HT1080 (cell line): ENCODE measurements around the gene IL24. TPM values are rescaled to one million over a fixed set of nuclear protein-coding genes. Genes with fewer than 3 reads are reported as not detected.
"Not testable (repeated sequence)": the region's sequence is repeated elsewhere in the genome, so short reads cannot be mapped to it uniquely, and the experiment has no call there.

Source experiments
- DNase-seq: peaks from one replicate; pipeline ENCODE4 v3.0.0-alpha.2; 2015; ENCODE audit warnings: low read depth
- total RNA-seq: library from RNA; depleted of rRNA; stranded (reverse); fragments of >200 nt; shearing (Covaris generic); gene quantifications from 2 replicates; pipeline ENCODE4 v1.2.3, GENCODE V29; 2014

Gene IL24
- total RNA-seq, 1 experiment from 2014 or later: 17.2 TPM

DNA sequence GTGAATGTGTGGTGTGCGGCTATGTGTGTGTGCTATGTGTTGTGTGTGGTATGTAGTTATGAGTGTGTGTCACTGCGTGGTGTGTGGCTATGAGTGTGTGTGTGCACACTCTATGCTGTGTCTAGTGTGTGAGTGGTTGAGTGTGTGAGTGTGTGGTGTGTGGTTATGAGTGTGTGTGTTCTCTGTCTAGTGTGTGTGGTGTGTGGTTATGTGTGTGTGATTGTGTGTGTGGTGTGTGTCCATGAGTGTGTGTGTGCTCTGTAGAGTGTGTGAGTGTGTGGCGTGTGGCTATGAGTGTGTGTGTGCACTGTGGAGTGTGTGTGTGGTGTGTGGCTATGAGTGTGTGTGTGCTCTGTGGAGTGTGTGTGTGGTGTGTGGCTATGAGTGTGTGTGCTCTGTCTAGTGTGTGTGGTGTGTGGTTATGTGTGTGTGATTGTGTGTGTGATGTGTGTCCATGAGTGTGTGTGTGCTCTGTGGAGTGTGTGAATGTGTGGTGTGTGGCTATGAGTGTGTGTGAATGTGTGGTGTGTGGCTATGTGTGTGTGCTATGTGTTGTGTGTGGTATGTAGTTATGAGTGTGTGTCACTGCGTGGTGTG lies 26.8 kb downstream of the IL24 start:
- DNase-seq: not testable (repeated sequence)

DNA sequence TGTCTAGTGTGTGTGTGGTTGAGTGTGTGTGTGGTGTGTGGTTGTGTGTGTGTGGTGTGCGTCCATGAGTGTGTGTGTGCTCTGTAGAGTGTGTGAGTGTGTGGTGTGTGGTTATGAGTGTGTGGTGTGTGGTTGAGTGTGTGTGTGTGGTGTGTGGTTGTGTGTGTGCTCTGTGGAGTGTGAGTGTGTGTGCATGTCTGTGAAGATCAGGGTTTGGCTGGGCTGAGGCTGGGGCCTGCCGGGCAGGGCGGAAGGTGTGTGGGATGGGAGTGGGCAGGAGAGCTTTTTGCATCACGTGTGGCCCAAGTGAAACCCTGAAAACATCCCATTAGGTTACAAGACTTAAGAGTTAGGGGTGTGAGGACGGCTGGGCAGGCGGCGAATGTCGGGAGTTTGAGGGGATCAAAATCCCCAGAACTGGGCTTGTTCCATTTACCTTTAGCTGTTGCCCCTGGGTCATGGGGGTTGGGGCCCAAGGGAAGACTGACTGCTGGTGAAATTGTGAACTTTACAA lies 27.4 kb downstream of the IL24 start:
- no peak for DNase-seq

GRCh38 chr1:206925106-206925736 lies 28.0 kb downstream of the IL24 start:
- DNase-seq: no peak

- no peak for DNase-seq
These were observed 29.0 kb downstream of the IL24 start for GRCh38 chr1:206926286-206926685.

- no peak for DNase-seq
These were observed 32.3 kb downstream of the IL24 start for GRCh38 chr1:206929524-206929923.

DNA sequence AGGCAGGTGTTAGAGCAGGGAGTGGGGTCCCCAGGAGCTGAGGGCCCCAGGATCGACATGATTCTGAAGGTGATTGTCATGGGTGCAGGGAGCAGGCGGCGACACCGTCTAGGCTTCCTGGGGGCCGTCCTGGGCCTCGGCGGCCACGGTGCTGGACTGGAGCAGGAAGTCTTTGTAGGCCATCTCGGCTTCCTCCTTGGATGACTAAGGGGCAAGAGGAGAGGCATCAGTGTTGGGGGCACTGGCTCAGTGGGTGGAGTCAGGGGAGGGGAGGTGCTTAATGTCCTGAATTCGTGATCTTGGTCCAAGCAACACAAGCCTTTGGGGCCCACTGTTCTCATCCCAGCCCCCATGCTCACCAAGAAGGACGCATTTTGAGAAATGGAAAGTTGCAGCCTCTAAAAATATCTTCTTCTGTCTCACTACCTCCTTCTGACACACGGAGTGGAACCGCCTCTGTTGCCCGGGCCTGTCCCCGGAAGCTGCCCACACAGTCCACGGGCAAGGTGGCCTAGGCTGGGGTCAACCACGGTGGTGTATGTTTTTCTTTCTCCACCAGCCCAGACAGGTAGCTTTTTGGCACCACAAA lies 33.1 kb downstream of the IL24 start:
- no peak for DNase-seq

- DNase-seq: no peak
These were observed 34.5 kb downstream of the IL24 start for GRCh38 chr1:206931709-206932108.

GRCh38 chr1:206932177-206932576 lies 34.9 kb downstream of the IL24 start:
- DNase-seq: peak; percentile 40

DNA sequence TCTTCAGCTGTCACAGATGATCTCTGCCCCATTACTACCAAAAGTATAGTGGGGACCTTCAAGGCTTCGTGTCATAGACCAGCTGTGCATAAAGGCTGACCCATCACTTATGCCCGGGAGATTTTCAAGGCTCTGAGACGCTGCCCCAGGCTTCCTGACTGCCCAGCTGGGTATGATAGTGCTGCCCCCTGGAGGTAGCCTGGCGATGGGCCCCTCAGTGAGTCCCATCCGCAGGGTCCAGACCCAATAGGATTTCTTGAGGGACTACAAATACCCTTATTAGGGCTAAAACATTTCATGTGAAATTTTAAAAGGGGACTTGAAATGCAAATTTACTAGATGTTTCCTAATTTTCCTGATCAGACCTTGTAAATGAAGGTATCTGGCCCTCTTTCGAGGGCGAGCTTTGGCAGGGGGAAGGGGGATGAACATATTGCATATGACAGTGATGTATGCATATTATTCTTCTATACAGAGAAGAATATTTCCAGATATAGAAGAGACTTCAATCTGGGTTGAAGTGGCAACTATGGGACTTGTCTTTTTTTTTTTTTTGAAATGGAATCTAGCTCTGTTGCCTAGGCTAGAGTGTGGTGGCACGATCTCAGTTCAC lies 36.2 kb downstream of the IL24 start:
- no peak for DNase-seq

DNA sequence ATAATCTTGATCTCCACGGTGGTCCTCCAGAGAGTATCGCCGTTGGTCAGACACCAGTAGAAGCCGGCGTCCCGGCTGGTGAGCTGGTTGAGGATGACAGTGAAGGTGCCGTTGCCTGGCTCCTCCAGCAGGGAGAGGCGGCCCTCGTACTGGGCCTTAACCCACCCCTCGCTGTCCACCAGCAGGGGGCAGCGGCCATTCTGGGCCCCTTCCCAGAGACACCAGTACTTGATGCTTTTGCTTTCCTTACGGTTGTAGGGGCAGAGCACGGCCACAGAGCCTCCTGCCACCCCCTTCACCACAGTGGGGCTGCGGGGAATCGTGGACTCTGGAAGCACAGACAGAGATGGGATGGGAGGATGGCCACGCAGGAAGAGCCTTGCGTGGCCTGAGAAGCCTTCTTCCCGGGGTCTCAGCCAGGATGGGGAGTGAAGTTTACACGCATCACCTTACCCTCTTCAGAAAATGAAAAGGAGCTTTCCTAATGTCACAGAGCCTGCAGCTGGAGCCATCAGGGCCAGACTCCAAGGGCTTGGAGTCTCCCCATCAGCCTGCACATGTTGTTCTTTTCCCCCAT lies 38.3 kb downstream of the IL24 start:
- DNase-seq: peak; percentile 52

DNA sequence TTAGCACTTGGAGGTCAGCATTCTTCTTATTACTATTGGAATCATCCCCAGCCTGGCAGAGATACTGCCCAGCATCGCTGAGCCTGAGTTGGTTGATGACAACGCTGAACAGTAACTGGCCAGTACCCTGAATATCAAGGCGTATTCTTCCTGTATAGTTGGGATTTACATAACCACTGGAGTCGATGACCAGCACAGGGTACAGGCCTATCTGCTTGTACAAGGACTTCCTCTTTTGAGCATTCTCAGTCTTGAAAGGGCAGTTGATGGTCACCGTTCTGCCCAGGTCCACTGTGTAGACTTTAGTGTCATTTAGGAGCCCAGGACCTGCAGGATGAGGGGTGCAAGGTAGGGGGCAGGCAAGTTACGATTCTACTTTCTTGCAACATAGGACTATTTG lies 40.2 kb downstream of the IL24 start:
- DNase-seq: no peak

- no peak for DNase-seq
These were observed 41.9 kb downstream of the IL24 start for GRCh38 chr1:206939131-206939530.

DNA sequence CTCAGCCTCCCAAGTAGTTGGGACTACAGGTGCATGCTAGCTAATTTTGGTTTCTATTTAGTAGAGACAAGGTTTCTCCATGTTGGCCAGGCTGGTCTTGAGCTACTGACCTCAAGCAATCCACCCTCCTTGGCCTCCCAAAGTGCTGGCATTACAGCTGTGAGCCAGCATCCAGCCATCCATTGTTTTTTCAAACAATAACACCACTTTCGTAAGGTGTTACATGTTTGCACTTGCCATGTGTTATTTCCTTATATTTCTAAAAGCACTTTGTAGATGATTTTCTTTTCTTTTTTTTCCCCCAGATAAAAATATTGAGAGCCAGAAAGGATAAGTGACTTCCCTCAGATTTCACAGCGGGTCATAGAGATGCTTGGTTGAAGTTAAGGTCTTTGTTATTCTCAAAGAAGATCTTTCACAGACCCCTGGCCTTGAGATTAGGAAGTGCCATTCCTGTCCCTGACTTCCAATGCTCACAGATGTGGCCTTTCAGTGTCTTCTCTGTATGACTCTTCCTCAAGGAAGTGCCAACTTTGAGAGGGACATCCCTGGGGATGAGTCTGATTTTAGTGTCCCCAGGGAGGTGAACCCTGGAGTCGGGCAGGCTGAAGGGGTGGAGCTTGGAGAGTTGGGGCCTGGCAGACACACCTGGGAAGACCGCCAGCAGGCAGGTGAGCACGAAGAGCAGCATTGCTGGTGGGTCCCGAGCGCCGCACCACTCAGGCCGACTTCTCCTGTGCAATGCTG lies 42.8 kb downstream of the IL24 start:
- no peak for DNase-seq

- DNase-seq: no peak
These were observed 43.3 kb downstream of the IL24 start for GRCh38 chr1:206940588-206940936.

- DNase-seq: no peak
These were observed 44.6 kb downstream of the IL24 start for GRCh38 chr1:206941766-206942418.

DNA sequence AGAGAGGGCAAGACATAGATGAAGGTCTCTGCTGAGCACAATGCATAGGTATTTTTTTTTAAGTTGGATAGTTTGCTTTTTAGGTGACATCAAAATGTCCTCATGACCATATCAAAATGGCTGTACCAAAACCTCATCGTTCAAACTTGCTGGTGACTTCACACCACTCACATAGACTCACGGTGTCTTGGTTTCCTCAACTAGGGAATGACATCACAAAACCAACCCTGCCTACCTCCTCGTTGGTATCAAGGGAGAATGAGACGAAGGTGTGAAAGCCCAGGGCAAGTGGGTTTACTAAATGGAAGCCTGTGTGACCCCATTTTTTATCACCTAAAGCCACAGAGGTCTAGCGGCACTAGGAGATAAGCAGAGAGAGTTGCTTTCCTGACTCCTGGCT lies 47.5 kb downstream of the IL24 start:
- no peak for DNase-seq

- DNase-seq: no peak
These were observed 48.5 kb downstream of the IL24 start for GRCh38 chr1:206945779-206946178.

DNA sequence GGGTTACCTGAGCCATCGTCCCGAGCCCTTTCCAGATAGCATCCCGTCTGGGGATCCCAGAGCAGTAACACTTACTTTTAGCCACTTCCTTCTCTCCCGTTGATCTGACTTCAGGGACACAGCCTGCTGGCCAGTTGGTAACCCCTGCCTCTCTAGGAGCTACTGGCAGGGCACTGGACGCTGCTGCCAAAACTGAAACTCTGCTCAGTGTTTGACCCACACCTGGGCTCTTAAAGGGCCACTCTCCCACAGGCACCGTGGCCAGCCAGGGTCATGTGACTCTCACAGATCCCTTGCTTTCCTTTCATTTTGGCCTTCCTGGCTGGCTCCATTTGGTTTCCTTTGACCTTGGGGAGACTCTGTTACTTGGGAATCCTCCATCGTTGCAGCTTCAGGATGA lies 49.0 kb downstream of the IL24 start, which contains the start of gene PIGR:
TSS of gene PIGR (minus strand) at position 206 of the 400 bp plus-strand sequence. CDS start 5,935 bp downstream, outside the sequence.
- DNase-seq: no peak

- DNase-seq: no peak
These were observed 50.0 kb downstream of the IL24 start for GRCh38 chr1:206947255-206947654.

DNA sequence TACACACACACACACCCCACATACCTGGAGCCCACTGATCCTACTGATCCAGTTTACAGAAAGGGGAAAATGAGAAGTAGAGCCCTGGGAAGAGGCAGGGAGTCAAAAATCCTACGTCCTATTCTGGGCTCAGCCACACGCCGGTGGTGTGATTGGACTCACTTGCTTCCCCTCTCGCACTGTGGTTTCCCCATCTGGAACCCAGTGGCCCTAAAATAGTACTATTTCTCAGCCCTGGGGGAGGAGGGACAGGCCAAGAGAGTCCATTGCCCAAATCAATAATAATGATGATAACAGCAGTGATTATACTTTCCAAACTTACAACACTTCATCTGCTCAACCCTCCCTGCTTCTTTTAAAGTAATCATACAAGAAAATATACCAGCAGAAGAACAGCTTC lies 52.0 kb downstream of the IL24 start:
- no peak for DNase-seq

- no peak for DNase-seq
These were observed 52.4 kb downstream of the IL24 start for GRCh38 chr1:206949641-206950040.
